ENCODE data around the gene WNT16. TPM values are rescaled to one million over a fixed set of nuclear protein-coding genes. Genes with fewer than 3 reads are reported as not detected.
"Not testable (repeated sequence)": the region's sequence is repeated elsewhere in the genome, so short reads cannot be mapped to it uniquely, and the experiment has no call there.

Gene WNT16, protein sequence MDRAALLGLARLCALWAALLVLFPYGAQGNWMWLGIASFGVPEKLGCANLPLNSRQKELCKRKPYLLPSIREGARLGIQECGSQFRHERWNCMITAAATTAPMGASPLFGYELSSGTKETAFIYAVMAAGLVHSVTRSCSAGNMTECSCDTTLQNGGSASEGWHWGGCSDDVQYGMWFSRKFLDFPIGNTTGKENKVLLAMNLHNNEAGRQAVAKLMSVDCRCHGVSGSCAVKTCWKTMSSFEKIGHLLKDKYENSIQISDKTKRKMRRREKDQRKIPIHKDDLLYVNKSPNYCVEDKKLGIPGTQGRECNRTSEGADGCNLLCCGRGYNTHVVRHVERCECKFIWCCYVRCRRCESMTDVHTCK
- not detected in 2 replicates for total RNA-seq (2014; rRNA removed; shearing (Covaris generic))

DNA sequence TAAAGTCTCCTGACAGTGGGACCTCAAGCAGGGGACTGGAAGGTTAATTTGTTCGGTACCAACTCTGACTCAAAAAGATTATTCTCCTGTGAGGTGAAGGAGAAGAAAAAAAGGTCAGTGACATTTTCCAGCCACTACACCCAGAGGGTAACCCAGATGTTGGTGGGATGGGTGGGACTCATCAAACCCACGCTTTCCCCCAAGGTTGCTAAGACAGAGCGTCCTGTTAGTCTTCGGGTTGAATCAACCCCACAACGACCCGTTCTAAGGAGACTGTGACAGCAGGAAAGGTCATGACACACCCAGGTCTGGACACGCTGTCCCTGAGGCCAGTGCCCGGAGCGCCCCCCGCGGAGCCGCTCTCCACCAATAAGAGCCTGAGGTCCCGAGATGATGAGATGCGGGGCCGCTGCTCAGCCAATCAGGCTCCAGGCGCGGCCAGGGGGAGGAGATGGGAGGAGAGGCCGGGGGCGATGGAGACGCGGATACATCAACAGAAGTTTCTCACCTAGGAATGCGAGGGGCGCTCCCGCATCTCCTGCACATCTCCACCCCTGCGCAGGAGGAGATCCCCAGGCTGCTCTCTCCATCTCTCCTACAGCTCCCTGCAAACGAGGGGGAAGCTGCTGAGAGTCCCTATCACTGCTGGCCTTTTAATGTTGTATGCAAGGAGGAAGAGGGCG lies at the start of gene WNT16:
WNT16 (plus strand) TSS at position 493 of the 683 bp plus-strand sequence. CDS start 293 bp downstream, outside the sequence.
- in situ Hi-C loops (cut with HindIII; ENCODE audit: low sequenced_read_pairs), result no loop called here
- DNase-seq (ENCODE audit: low spot score), result no peak

DNA sequence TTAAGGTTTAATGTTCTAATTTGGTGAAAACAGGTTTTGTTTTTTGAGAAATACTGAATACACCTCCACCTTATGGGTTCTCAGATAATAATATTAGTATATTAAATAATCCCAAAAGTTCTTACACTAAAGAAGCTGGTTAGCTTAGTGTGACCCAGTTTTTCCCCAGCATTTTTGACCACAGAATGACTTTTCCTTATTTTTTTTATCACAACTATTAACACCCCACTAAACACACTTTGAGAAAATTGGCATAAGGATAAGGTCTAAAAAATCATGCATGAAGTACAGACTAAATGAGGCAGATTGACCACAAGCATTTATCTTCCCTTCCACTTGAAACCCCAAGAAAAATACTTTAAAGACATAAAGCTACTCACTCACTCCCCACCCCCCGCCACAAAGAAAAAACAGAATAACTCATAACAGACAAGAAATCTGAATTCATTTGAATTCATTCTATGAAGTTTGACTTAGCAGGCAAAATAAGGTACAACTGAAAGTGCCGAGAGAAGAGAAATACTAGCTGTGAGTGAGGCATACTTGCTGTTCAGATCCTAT lies 49.7 kb upstream of the WNT16 start:
- in situ Hi-C loops (cut with HindIII; ENCODE audit: low sequenced_read_pairs), result no loop called here
- no peak for DNase-seq (ENCODE audit: low spot score)

DNA sequence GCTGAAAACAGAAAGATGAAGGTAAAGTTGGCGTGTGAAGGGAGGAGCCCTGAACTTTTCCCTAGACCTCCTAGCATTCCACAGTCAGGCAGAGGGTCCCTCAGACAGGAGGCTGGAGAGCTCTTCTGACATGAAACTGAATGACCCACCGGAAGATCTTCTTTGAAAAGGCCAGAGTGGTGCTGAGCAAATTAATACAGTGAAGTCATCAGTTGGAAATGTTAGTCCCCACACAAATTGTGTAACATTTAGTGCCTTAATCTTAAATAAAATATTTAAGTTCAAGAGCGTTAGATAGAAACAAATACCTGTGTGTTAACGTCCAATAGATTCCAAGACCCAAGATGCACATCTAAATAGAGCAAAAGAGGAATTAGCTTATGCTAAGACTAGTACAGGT lies 49.0 kb upstream of the WNT16 start:
- in situ Hi-C loops (cut with HindIII; ENCODE audit: low sequenced_read_pairs), result no loop called here

DNA sequence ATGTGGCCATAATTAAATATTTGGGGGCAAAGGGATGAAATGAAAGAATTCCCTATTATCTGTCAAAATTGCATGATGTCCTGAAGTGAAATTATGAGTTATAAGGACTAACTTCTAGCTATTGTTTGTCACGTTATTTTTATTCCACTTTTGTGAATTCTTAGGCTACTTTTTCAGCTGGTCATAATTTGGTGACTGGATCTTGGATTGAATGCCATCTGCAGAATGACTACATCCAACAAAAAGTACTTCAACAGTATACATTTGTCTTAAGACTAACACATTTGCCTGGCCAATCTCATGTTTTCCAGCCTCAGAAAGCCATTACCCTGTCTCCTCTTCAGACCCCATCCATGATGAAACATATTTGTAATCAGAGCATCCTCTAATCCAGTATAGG lies 48.1 kb upstream of the WNT16 start:
- DNase-seq (ENCODE audit: low spot score), result no peak
- in situ Hi-C loops (cut with HindIII; ENCODE audit: low sequenced_read_pairs), result no loop called here

More for the DNA sequence above, 49.0 kb upstream of the WNT16 start:
- DNase-seq (ENCODE audit: low spot score), result no peak

DNA sequence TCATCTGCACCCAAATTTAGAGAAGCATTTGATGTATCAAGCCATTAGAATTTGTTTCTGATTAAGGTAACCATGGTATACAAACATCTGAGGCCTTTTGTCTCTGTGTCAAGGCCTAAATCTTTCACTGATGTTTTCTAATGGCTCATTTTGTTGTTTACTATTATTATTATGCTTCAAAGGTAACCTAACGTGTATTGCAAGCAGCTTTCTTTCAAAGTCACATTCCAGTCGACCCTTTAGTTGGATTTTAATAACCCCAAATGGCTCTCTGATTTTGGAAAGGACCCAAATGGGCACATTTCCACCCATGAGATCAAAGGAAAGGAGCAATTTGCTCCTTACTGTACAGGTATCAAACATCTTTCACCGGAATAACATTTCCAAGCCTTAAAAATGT lies 46.7 kb upstream of the WNT16 start:
- in situ Hi-C loops (cut with HindIII; ENCODE audit: low sequenced_read_pairs), result no loop called here
- no peak for DNase-seq (ENCODE audit: low spot score)

DNA sequence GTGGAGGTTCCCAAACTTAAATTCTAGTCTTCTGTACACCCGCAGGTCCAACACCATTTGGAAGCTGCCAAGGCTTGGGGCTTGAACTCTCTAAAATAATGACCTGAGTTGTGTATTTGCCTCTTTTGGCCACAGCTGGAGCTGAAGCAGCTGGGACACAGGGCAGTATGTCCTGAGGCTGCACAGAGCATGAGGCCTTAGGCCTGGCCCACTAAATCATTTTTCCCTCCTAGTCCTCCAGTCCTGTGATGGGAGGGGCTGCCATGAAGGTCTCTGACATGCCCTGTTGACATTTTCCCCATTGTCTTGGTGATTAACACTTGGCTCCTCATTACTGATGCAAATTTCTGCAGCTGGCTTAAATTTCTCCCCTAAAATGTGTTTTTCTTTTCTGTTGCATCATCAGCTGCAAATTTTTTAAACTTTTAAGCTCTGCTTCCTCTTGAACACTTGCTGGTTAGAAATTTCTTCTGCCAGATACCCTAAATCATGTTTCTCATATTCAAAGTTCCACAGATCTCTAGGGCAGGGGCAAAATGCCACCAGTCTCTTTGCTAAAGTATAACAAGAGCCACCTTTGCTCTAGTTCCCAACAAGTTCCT lies 43.6 kb upstream of the WNT16 start:
- DNase-seq (ENCODE audit: low spot score), result no peak
- in situ Hi-C loops (cut with HindIII; ENCODE audit: low sequenced_read_pairs), result no loop called here

DNA sequence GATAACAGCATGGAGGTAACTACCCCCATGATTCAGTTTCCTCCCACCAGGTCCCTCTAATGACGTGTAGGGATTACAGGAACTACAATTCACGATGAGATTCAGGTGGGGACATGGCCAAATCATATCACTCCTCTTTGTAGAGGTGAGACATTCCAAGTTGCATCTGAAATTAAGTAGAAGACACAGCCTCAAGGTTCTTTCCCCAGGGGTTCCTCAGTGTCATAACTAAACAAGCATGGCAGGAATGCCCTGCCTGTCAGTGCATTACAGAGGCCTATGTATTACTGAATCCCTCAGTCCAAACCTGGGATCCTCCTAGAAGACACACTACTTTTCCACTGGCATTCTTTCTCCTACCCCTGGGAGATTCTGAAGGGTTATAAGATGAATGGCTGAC lies 42.6 kb upstream of the WNT16 start:
- DNase-seq (ENCODE audit: low spot score), result no peak
- in situ Hi-C loops (cut with HindIII; ENCODE audit: low sequenced_read_pairs), result no loop called here

DNA sequence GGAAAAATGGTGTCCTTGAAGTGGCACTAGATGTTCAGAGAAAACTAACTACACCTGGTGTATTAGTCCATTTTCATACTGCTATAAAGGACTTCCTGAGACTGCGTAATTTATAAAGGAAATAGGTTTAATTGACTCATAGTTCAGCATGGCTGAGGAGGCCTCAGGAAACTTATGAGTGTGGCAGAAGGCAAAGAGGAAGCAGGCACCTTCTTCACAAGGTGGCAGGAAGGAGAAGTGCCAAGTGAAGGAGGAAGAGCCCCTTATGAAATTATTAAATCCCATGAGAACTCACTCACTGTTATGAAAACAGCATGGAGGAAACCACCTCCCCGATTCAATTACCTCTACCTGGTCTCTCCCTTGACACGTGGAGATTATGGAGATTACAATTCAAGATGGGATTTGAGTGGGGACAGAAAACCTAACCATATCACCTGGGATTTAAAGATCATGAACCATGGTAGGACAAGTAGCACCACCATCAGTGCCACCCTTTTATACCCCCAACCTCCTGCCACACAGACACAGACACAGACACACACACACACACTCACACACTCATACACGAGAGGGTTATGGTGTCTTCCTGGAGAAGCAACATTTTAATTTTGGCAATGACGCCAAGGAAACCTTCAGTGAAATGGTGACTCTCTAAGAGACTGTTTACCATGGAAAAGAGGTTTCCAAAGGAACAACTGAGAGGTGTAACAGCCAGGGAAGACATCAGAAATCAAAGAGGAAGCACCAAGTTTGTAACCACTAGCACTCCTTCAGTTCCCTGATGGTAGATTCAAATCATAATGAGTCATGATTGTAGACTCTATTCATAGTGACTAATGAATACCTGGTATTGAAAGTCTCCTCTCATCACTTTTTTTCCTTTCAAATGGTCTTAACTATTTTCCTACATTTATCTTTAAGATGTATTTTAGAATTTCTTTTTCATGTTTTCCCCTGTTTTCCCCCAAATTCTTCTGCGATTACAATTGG lies 41.8 kb upstream of the WNT16 start:
- in situ Hi-C loops (cut with HindIII; ENCODE audit: low sequenced_read_pairs), result no loop called here
- no peak for DNase-seq (ENCODE audit: low spot score)

DNA sequence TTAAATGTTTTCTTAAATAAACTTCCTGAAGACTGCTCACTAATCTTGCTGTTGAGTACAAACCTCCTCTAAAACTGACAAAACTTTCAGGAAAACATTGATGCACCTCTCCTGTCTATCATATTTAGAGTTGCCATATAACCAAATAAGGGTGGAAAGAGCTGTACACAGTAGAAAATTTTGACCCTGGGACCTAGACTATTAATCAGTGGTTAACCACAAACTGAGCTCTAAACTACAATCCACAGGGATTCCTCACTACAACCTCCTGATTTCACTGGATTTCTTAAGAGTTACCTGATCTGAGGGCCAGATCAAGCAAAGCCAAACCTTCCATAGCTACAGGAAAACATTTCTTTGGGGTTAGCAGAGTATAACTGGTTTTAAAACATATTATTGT lies 39.9 kb upstream of the WNT16 start:
- DNase-seq (ENCODE audit: low spot score), result no peak
- in situ Hi-C loops (cut with HindIII; ENCODE audit: low sequenced_read_pairs), result no loop called here

DNA sequence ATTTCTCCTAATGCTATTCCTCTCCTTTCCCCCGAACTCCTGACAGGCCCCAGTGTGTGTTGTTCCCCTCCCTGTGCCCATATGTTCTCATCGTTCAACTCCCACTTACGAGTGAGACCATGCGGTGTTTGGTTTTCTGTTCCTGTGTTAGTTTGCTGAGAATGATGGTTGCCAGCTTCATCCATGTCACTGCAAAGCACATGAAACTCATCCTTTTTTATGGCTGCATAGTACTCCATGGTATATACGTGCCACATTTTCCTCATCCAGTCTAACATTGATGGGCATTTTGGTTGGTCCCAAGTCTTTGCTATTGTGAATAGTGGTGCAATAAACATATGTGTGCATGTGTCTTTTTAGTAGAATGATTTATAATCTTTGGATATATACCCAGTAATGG lies 38.9 kb upstream of the WNT16 start:
- in situ Hi-C loops (cut with HindIII; ENCODE audit: low sequenced_read_pairs); DNase-seq (ENCODE audit: low spot score): not testable (repeated sequence)

DNA sequence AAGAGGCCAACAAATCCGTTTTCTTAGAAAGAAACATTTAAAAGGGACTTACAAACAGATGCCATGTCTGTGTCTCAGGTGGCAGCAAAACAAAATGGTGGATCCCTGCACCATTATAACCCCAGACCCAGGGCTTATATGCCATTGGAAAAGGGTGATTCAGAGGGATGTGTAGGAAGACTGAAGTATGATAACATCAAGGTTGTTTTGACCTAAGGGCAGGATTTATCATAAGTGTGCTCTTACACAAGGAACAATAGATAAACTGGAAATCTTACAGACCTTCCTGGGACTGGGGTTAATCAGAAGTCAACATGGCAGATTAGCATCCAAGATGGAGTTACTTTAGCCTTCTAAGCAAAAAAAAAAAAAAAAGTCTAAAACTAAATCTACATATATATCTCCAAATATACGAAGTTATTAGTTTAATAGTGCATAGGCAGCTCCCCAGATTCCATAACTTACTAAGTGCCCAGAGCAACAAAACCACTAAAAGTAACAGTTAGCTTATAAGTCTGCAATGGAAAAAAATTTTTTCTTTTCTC lies 34.3 kb upstream of the WNT16 start:
- no peak for DNase-seq (ENCODE audit: low spot score)
- in situ Hi-C loops (cut with HindIII; ENCODE audit: low sequenced_read_pairs), result no loop called here

DNA sequence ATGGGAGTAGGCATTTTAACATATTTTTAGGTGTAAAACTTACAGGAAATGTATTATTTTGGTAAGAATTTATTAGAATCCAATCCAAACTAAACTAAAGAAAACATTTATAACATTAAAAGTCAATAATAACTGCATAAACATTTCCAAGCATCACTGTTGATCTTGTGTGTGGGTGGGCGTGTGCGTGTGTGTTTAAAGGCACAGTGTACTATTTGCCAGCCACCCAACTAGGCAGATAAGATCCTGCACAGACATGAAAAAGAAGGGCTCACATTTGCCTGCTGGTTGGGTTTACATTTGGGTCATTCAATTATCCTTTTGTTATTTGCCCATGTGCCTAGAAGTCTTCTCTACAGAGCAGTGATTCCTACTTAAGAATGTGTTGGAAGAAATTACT lies 31.0 kb upstream of the WNT16 start:
- in situ Hi-C loops (cut with HindIII; ENCODE audit: low sequenced_read_pairs), result no loop called here

DNA sequence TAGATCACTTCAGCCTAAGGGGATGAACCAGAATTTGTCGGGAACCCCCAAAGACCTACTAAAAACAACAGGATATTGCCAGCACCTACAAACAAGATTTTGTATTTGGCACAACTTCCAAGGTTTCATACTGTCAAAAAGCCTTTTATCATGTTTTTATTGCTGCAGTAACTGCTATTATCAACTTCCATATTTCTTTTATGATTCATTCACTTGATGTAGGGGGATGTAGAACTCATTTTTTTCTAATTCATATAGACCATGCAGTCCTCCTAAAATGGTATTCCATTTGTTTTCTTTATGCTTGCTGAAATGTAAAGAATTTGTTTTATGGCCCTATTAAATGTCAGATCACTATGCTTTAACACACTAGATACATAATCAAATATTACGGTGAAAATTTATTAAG lies 30.0 kb upstream of the WNT16 start:
- DNase-seq (ENCODE audit: low spot score), result no peak
- in situ Hi-C loops (cut with HindIII; ENCODE audit: low sequenced_read_pairs), result no loop called here

More for the DNA sequence above, 31.0 kb upstream of the WNT16 start:
- DNase-seq (ENCODE audit: low spot score), result no peak

DNA sequence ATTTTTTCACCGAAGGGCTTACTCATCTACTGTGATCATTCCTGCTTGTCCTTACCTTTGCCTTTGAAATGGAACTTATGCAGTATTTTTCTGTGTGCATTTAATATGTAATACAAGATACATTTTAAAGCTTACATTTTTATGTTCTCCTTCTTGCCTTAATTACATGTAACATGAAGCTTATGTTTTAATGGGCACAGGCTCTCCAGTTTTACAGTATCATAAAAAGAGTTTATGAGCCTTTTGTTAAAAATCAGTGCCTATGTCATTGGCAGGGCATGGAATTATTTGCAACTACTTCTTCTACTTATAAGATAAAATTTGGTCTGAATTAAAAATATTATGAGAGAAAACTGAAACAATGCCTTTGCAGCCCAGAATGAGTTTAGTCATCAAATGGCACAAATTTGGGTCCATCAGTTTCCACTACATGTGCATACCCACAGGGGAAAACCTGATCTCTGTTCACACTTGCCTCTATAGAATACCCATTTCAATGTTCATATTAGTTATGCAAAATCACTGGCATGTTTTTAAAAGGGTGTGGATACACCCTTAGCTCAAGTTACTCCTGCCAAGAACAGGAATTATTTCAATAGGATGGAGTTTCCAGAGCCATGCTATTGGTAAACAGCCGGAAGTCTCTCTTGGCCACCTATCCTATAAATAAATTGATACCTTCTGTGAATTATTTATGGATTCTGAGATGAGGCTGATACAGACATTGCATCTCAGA lies 27.9 kb upstream of the WNT16 start:
- in situ Hi-C loops (cut with HindIII; ENCODE audit: low sequenced_read_pairs), result no loop called here
- DNase-seq (ENCODE audit: low spot score), result no peak

DNA sequence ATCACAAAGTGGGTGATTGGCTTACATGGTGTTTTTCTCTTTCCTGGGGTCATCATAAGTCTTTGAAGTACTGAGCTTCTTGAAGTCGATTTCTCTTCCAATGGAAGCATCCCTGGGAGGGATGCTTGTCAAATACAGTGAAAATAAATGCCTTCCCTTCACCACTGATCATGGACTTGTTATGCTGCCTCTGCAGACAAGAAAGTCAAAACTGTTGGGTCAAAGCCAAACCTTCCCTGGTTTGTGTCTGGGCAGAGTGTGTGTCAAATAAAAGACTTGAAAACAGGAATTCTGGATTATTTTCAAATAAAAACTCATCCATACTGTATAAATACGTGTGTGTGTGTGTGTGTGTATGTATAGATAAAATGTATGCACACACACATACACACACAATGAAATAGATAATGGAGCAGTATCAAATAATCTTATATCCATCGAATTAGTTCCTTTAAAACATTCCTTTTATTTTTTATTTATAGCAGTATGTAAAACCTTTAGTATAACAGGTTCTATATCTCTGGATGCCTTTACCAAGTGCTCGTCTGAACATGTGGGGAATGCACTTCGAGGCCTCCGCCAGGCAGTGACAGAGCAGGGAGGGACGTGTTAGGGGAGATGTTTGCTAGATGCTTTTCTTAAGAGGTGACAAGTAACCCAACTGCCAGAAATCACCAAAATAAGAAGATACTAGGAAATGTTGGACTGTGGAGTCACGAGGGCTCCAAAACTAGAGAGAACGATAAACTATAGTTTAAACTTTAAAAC lies 27.2 kb upstream of the WNT16 start:
- in situ Hi-C loops (cut with HindIII; ENCODE audit: low sequenced_read_pairs), result no loop called here
- no peak for DNase-seq (ENCODE audit: low spot score)

DNA sequence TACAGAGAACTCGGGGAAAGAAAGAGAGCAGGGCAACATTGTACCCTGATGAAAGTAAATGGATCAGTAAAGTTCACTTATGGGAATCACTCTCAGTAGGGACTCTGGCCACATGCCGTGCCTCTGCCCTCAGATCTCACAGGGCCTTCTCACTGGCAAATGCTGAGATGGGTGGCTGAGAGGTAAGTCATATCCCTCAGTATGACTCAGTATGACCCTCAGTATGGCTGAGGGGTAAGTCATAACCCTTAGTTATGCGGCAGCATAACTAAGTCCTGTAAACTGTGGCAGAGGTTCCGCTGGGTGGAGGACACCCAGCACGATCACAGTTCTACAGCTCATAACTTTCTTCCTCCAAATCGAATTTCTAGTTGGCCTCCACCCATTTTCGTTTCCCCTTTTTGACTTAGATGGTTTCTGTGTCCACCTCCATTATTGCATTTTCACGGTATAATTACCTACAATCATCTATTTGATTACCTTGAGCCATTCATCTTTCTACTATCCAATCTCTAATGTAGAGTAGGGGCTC lies 26.5 kb upstream of the WNT16 start:
- in situ Hi-C loops (cut with HindIII; ENCODE audit: low sequenced_read_pairs), result no loop called here

More for the DNA sequence above, 26.5 kb upstream of the WNT16 start:
- no peak for DNase-seq (ENCODE audit: low spot score)

Measured in G401 (cell line).